Esophagus muscularis mucosa (tissue), 4 donors: ENCODE measurements around the gene EYA2. TPM values are rescaled to one million over a fixed set of nuclear protein-coding genes. Genes with fewer than 3 reads are reported as not detected.

Experiments used
- DNase-seq: peaks from one replicate; pipeline ENCODE4 v3.0.0-alpha.2; 2017; ENCODE audit errors: extremely low spot score
- H3K27ac ChIP-seq, 4 donors: fragments of 200-600 bp; sonication (generic); replicated peaks in 1 of 4; 1 replicate in 3 of 4; 2 replicates in 1 of 4; pipeline ENCODE4 v1.5.1; 2016 to 2019; ENCODE audit warnings: mild to moderate bottlenecking in 1 of 4
- H3K27me3 ChIP-seq, 4 donors: fragments of 200-600 bp; sonication (generic); one replicate each; pipeline versions ENCODE4 v1.5.1 to v1.6.0; 2016 to 2019
- H3K36me3 ChIP-seq, 4 donors: fragments of 200-600 bp; sonication (generic); one replicate each; pipeline ENCODE4 v1.5.1; 2016 to 2019
- H3K4me1 ChIP-seq, 4 donors: fragments of 200-600 bp; sonication (generic); one replicate each; pipeline ENCODE4 v1.5.1; 2016 to 2019
- H3K4me3 ChIP-seq, 4 donors: fragments of 200-600 bp; sonication (generic); 1 replicate in 2 of 4; 2 replicates in 2 of 4; pipeline ENCODE4 v1.5.1; 2016 to 2019; ENCODE audit warnings: mild to moderate bottlenecking in 4 of 4, moderate library complexity in 1 of 4
- H3K9me3 ChIP-seq, 4 donors: fragments of 200-600 bp; sonication (generic); 1 replicate in 3 of 4; 2 replicates in 1 of 4; pipeline ENCODE4 v1.5.1; 2016 to 2019
- CTCF ChIP-seq, 3 experiments: fragments of 200-600 bp in 2 of 3; fragments of 450-650 bp in 1 of 3; sonication (generic) in 2 of 3; IDR thresholded peaks; one replicate each; pipeline ENCODE4 v1.5.1; 2017 to 2019; ENCODE audit warnings: antibody characterized with exemption in 3 of 3, mild to moderate bottlenecking in 2 of 3, moderate library complexity in 1 of 3
- EP300 ChIP-seq: sonication (generic); formaldehyde crosslinking; IDR thresholded peaks from one replicate; pipeline ENCODE4 v1.6.1; 2017; ENCODE audit warnings: antibody characterized with exemption
- POLR2A ChIP-seq: fragments of 450-650 bp; IDR thresholded peaks from one replicate; pipeline ENCODE4 v1.6.1; 2017; ENCODE audit warnings: antibody characterized with exemption, moderate library complexity, mild to moderate bottlenecking, low read depth
- POLR2AphosphoS5 ChIP-seq, 2 donors: sonication (generic); formaldehyde crosslinking; IDR thresholded peaks; one replicate each; pipeline ENCODE4 v1.6.1; 2017; ENCODE audit warnings: antibody characterized with exemption in 2 of 2
- WGBS: methylation state at CpG from one replicate; pipeline ENCODE4 v1.1.5; 2018; 5-methylcytosine and 5-hydroxymethylcytosine counted together
- intact Hi-C: fragments of 100-400 bp; cut with DNase I; formaldehyde crosslinking; loops from one replicate; pipeline ENCODE4 v1.15.1; 2023
- total RNA-seq, 4 donors: library from RNA; depleted of rRNA; stranded (reverse); fragments of >200 nt; gene quantifications; one replicate each; pipeline versions ENCODE4 v1.1.0 to v1.2.1, GENCODE V29; 2016

EYA2 gene
- total RNA-seq, 4 donors from 2014 or later: 1.2 to 5.9 (median 4.2) TPM

GRCh38 chr20:47089151-47089550 is 194.5 kb downstream of the EYA2 start:
- 96% methylated on average over 15 of the region's 15 CpGs for WGBS
- H3K27ac ChIP-seq: no peak overlapping the region
- H3K4me3 ChIP-seq: no peak overlapping the region
- no peak for TF ChIP-seq POLR2AphosphoS5 (IDR thresholded peaks at IDR 0.05)
- TF ChIP-seq POLR2A: no peak
- no peak for TF ChIP-seq CTCF (IDR thresholded peaks at IDR 0.05)
- no peak for TF ChIP-seq EP300
- H3K27me3 ChIP-seq: no peaks in the 10 kb centered on the region
- no peaks in the 10 kb centered on the region for H3K9me3 ChIP-seq
- DNase-seq: no peak
- peaks cover 0 to 5% (median 0%) of the 10 kb centered on the region in 4 donors for H3K36me3 ChIP-seq
- intact Hi-C loops: no loop called here
- no peaks in the 10 kb centered on the region for H3K4me1 ChIP-seq

- Histone ChIP-seq H3K9me3 (peaks cover 0 to 15% (median 4%) of the 10 kb centered on the region in 4 donors), H3K4me3 (no peak overlapping the region), H3K36me3 (peaks cover 0 to 5% (median 0%) of the 10 kb centered on the region in 4 donors), H3K4me1 (no peaks in the 10 kb centered on the region), H3K27me3 (no peaks in the 10 kb centered on the region), H3K27ac (no peak overlapping the region)
- DNase-seq: no peak
- intact Hi-C loops: no loop called here
- no peak for TF ChIP-seq POLR2AphosphoS5 (IDR thresholded peaks at IDR 0.05)
- no peak for TF ChIP-seq POLR2A
- TF ChIP-seq CTCF (IDR thresholded peaks at IDR 0.05): no peak
- TF ChIP-seq EP300: no peak
- WGBS: 85% methylated on average over 5 of the region's 5 CpGs
Observed at GRCh38 chr20:47090835-47091234, 196.2 kb downstream of the EYA2 start.

GRCh38 chr20:47093320-47093966 is 198.8 kb downstream of the EYA2 start:
- Histone ChIP-seq H3K27ac (no peak overlapping the region), H3K27me3 (no peaks in the 10 kb centered on the region), H3K4me3 (no peak overlapping the region), H3K36me3 (peaks cover 0 to 5% (median 0%) of the 10 kb centered on the region in 4 donors), H3K9me3 (peaks cover 0 to 21% (median 10%) of the 10 kb centered on the region in 4 donors), H3K4me1 (no peaks in the 10 kb centered on the region)
- no peak for DNase-seq
- intact Hi-C loops: no loop called here
- no peak for TF ChIP-seq POLR2A
- TF ChIP-seq EP300: no peak
- no peak for TF ChIP-seq CTCF (IDR thresholded peaks at IDR 0.05)
- no peak for TF ChIP-seq POLR2AphosphoS5 (IDR thresholded peaks at IDR 0.05)
- WGBS: 90% methylated on average over 13 of the region's 13 CpGs

GRCh38 chr20:47095690-47096089 is 201.0 kb downstream of the EYA2 start:
- H3K36me3 ChIP-seq: peaks cover 0 to 5% (median 0%) of the 10 kb centered on the region in 4 donors
- peaks cover 0 to 21% (median 10%) of the 10 kb centered on the region in 4 donors for H3K9me3 ChIP-seq
- DNase-seq: no peak
- intact Hi-C loops: no loop called here
- H3K4me1 ChIP-seq: peaks cover 0 to 14% (median 6%) of the 10 kb centered on the region in 4 donors
- 68% methylated on average over 1 of the region's 1 CpG for WGBS
- TF ChIP-seq POLR2AphosphoS5 (IDR thresholded peaks at IDR 0.05): no peak
- no peak for TF ChIP-seq EP300
- no peak for TF ChIP-seq CTCF (IDR thresholded peaks at IDR 0.05)
- no peak for TF ChIP-seq POLR2A
- no peak overlapping the region for H3K4me3 ChIP-seq
- no peaks in the 10 kb centered on the region for H3K27me3 ChIP-seq
- no peak overlapping the region for H3K27ac ChIP-seq
